HAP-1 (cell line): Measurements from ENCODE around the gene SULT1C3.
"Not testable (repeated sequence)": the region's sequence is repeated elsewhere in the genome, so short reads cannot be mapped to it uniquely, and the experiment has no call there.

ENCODE experiments used
- DNase-seq, 2 experiments: peaks; one replicate each; pipeline ENCODE4 v3.0.0-alpha.2; 2016 to 2020; ENCODE audit warnings: low spot score in 2 of 2
- H3K27me3 ChIP-seq: fragments of 250-450 bp; sonication (Bioruptor Pico); 2 replicates; pipeline ENCODE4 v1.5.1; 2020; ENCODE audit warnings: low read depth, mild to moderate bottlenecking, moderate library complexity
- H3K36me3 ChIP-seq: fragments of 250-450 bp; sonication (Bioruptor Pico); replicated peaks from 2 replicates; pipeline ENCODE4 v1.5.1; 2020; ENCODE audit warnings: mild to moderate bottlenecking
- H3K4me1 ChIP-seq: fragments of 250-450 bp; sonication (Bioruptor Pico); 2 replicates; pipeline ENCODE4 v1.5.1; 2020; ENCODE audit warnings: mild to moderate bottlenecking
- H3K4me3 ChIP-seq: fragments of 250-450 bp; sonication (Bioruptor Pico); 2 replicates; pipeline ENCODE4 v1.5.1; 2020; ENCODE audit warnings: mild to moderate bottlenecking, moderate library complexity
- H3K9me3 ChIP-seq: fragments of 250-450 bp; sonication (Bioruptor Pico); 2 replicates; pipeline ENCODE4 v1.5.1; 2020; ENCODE audit warnings: mild to moderate bottlenecking, moderate library complexity
- in situ Hi-C: fragments of 300-500 bp; cut with MboI; formaldehyde crosslinking; loops from 3 replicates; pipeline ENCODE4 v1.14.3; 2020; ENCODE audit warnings: low sequenced_read_pairs, inconsistent platforms, mixed read lengths

SULT1C3 gene

DNA sequence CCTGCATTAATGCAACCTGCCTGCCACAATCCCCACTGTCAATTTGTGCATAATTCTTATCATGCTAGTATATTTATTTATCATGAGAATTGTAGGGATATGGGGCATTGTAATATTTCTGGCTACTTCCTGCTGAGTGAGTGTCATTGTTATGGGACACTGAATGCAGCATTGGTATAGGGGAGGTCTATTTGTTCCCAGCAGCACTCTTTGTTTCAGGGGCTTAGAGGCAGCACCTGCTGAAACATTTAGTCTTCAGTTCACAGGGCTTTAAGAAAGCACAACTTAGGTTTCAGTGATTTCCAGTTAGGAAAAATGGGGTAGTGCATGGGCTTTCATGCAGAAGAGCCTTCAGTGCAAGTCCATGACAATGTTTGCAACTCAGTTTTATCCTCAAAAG, 23.6 kb downstream of the SULT1C3 start:
- H3K9me3 ChIP-seq = no peaks in the 10 kb centered on the region
- no peaks in the 10 kb centered on the region for H3K4me1 ChIP-seq
- in situ Hi-C loops = no loop called here
- no peak for DNase-seq
- no peaks in the 10 kb centered on the region for H3K27me3 ChIP-seq
- no peaks in the 10 kb centered on the region for H3K36me3 ChIP-seq
- no peak overlapping the region for H3K4me3 ChIP-seq

DNA sequence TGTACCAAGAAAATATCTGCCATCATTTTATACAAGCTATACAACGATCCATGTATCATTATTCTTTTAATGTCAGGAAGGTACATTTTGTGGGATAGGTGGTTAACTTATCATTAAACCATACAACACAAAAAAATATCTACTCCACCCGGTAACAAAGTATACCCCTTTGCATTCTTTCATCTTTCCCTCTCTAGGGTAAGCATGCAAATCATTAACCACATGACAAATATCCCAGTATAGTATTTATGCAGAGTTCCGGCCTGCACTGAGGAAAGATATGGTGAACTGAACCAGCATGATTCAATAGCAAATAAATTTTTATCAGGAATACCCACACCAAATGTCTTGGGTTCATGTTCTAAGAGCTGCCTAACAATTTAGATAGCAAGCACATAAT, 26.4 kb downstream of the SULT1C3 start:
- H3K27me3 ChIP-seq = no peaks in the 10 kb centered on the region
- H3K9me3 ChIP-seq = no peaks in the 10 kb centered on the region

DNA sequence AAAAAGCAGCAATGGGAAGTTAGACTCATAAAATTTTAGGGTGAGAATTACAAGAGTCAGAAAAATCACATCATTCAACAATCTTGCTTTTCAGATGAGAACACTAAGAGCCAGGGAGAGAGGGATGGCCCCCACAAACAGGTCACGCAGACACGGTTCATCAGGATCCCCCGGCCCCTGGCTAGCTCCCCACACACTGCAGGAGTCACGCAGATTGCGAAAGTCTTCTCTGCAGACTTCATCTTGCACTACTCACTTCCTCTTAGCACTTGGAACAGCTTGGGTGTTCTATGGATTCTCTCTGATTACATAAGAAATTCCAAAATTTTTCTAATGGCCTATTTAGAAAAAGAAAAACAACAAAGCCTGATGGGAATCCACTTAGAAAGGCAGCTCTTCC, 27.3 kb downstream of the SULT1C3 start:
- no peaks in the 10 kb centered on the region for H3K36me3 ChIP-seq
- H3K4me1 ChIP-seq = no peaks in the 10 kb centered on the region
- DNase-seq = no peak
- H3K4me3 ChIP-seq = no peak overlapping the region
- H3K27me3 ChIP-seq = no peaks in the 10 kb centered on the region
- in situ Hi-C loops = no loop called here
- no peaks in the 10 kb centered on the region for H3K9me3 ChIP-seq

More for the DNA sequence above, 26.4 kb downstream of the SULT1C3 start:
- H3K36me3 ChIP-seq = no peaks in the 10 kb centered on the region
- H3K4me3 ChIP-seq = no peak overlapping the region
- in situ Hi-C loops = no loop called here
- DNase-seq = no peak
- no peaks in the 10 kb centered on the region for H3K4me1 ChIP-seq

DNA sequence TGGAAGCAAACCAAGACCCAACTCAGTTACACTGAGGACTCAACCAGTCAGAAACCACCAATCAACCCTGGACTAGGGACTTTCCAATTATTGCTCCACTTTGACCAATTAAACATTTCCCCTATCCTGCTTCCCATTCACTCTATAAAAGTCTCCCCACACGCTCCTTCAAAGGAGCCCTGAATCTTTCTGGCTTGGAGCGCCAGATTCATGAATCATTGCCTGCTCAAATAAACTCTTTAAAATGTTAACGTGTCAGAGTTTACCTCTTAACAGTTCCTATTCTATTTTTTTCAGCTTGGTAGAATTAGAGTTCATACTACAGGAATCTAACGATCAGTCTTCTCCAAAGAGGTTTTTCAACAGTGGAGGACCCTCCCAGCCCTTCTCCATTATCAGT, 28.2 kb downstream of the SULT1C3 start:
- no peaks in the 10 kb centered on the region for H3K9me3 ChIP-seq
- no peak for DNase-seq
- in situ Hi-C loops = no loop called here
- H3K36me3 ChIP-seq = no peaks in the 10 kb centered on the region
- no peaks in the 10 kb centered on the region for H3K4me1 ChIP-seq
- no peak overlapping the region for H3K4me3 ChIP-seq
- no peaks in the 10 kb centered on the region for H3K27me3 ChIP-seq

DNA sequence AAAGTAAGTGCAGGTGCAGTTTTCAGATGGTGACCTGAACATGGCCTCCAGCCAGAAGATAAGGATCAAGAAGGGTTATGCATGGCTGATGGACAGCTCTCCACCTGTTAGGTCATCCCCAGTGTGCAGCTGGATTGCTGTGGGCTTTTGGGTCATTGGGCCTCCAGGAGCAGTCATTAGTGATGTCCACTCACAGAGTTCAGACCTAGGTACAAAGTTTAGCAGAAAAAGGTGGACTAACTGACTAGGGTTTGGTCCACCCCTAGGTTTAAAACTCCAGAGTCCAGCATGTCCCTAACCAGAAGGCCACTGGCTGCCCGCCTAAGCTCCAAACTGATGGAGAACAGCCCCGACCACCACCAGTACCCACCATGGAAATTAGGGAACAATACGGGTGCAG, 30.6 kb downstream of the SULT1C3 start:
- no peak overlapping the region for H3K4me3 ChIP-seq
- no peaks in the 10 kb centered on the region for H3K36me3 ChIP-seq
- H3K4me1 ChIP-seq = no peaks in the 10 kb centered on the region
- in situ Hi-C loops = no loop called here
- no peak for DNase-seq
- no peaks in the 10 kb centered on the region for H3K27me3 ChIP-seq
- no peaks in the 10 kb centered on the region for H3K9me3 ChIP-seq

DNA sequence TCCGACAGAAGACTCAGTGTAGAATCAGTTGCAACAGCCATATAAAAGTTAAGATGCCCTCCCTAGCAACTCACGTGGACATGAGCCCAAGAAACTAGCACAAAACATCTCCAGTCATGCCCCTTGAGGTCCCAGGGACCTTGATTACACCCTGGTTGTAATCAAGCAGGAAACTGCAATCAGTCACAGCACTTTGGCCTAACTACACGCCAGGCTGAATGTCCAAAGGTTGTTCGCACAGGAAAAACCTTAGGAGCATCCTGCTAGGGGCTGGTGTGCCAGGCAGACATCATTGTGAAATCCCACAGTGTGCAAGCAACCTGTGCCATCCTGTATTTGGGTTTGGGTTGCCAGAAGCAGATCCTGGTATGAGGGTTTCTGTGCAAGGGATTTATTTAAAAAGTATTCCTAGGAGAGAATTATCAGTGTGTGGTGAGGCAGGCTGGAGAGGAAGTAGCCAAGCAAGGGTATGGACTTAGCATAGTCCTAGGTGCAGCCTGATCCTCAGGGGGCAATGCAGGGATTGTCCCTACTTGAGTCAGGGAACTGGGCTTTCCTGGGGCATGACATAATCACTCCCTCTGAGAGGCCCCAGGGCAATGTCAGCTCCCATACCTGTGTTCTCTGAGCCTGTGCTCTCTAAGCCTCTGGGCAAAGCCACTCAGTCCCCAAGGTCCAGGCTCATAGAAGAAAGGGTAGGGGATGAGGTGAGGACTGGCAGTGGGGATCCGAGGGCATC, 31.2 kb downstream of the SULT1C3 start:
- H3K4me1 ChIP-seq = no peaks in the 10 kb centered on the region
- no peak overlapping the region for H3K4me3 ChIP-seq
- in situ Hi-C loops = no loop called here
- H3K27me3 ChIP-seq = no peaks in the 10 kb centered on the region
- no peaks in the 10 kb centered on the region for H3K36me3 ChIP-seq
- no peak for DNase-seq
- H3K9me3 ChIP-seq = no peaks in the 10 kb centered on the region

DNA sequence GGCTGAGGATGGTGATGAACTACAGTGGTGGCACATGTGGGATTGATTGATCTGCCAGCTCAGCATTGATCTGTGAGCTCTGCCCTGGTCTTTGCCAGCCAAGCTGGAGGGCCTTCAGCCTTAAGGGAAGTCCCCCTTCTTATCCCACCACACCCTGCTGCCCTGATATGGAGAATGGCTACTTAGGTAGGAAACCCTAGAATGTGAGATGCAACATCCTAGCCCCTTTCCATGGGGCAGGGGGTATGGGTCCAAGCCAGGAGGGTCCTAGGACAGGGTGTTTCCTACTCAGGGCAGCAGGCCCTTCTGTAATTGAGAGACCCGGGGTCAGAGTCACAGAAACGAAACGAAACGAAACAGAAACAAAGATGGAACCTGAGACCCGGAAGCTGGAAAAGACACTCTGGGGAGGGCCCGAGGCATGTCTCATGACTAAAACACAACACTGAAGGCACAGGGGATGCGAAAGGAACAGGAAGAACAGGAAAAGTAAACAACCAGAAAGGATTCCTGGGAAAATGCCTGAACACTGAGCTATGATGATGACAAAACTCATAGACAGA, 32.0 kb downstream of the SULT1C3 start:
- in situ Hi-C loops = no loop called here
- Histone ChIP-seq H3K9me3 (no peaks in the 10 kb centered on the region), H3K36me3 (no peaks in the 10 kb centered on the region), H3K4me3 (no peak overlapping the region), H3K27me3 (no peaks in the 10 kb centered on the region), H3K4me1 (no peaks in the 10 kb centered on the region)
- no peak for DNase-seq

DNA sequence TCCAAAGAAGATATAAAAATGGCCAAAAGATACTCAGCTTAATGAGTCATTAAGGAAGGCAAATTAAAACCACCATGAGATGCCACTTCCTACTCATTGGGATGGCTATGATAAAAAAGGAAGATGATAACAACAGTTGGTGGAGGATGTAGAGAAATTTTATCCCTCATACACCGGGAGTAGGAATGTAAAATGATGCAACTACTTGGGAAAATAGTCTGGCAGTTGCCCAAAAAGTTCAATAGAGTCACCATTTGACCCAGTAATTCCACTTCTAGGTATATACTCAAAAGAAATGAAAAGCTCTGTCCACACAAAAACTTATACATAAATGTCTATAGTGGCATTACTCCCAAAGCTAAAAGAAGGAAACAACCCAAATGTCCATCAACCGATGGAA, 38.9 kb downstream of the SULT1C3 start:
- H3K4me1 ChIP-seq = no peaks in the 10 kb centered on the region
- H3K4me3 ChIP-seq = no peak overlapping the region
- H3K9me3 ChIP-seq = no peaks in the 10 kb centered on the region
- no peaks in the 10 kb centered on the region for H3K27me3 ChIP-seq
- no peak for DNase-seq
- in situ Hi-C loops = no loop called here
- no peaks in the 10 kb centered on the region for H3K36me3 ChIP-seq

DNA sequence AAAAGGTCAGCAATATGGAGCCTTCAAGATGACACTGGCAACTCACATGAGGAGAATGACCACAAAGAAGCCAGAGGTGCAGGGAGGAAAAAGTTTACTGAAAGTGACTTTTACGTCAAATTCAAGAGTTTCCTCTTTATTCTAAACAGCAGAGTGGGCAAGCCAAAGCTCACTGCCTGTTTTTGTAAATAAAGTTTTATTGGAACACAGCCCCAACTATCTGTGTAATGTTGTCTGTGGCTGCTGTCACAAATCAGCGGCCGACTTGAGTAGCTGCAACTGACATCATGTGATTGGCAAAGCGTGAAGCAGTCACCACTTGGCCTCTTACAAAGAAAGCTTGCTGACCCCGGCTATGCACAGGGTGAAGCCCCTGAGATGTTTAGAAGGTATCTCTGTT, 39.7 kb downstream of the SULT1C3 start:
- Histone ChIP-seq H3K4me3 (no peak overlapping the region), H3K9me3 (no peaks in the 10 kb centered on the region), H3K4me1 (no peaks in the 10 kb centered on the region), H3K36me3 (no peaks in the 10 kb centered on the region), H3K27me3 (no peaks in the 10 kb centered on the region)
- no peak for DNase-seq
- in situ Hi-C loops = no loop called here

DNA sequence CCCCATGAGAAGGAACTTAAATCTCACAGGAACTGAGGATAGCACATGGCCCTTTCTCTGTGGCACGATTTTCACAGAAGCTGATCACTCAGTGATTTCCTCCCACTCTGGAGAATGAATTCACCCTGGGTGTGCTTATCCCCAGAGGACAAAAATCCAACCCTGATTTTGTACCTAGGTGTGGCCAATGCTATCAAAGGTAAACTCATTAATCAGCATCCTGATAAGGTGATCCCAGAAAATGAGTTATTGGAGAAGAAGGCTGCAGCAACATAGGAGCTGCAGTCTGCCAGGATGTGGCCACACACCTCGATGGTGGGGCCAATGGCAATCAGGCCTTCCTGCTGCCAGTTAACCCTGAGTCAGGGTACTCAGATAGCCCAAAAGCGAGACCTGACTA, 40.7 kb downstream of the SULT1C3 start:
- no peaks in the 10 kb centered on the region for H3K9me3 ChIP-seq
- H3K4me3 ChIP-seq = no peak overlapping the region
- no peaks in the 10 kb centered on the region for H3K4me1 ChIP-seq
- in situ Hi-C loops = no loop called here
- DNase-seq = no peak
- H3K36me3 ChIP-seq = no peaks in the 10 kb centered on the region
- H3K27me3 ChIP-seq = no peaks in the 10 kb centered on the region

DNA sequence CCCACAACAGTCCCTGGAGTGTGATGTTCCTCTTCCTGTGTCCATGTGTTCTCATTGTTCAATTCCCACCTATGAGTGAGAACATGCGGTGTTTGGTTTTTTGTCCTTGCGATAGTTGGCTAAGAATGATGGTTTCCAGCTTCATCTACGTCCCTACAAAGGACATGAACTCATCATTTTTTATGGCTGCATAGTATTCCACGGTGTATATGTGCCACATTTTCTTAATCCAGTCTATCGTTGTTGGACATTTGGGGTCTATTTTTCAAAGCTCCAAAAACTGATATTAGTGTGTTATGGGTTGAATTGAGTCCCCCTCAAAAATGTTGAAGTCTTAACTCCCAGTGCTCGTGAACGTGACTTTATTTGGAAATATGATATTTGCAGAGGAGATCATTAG, 44.8 kb downstream of the SULT1C3 start:
- DNase-seq, H3K36me3 ChIP-seq, H3K4me1 ChIP-seq, in situ Hi-C loops, H3K9me3 ChIP-seq, H3K27me3 ChIP-seq, H3K4me3 ChIP-seq: not testable (repeated sequence)

DNA sequence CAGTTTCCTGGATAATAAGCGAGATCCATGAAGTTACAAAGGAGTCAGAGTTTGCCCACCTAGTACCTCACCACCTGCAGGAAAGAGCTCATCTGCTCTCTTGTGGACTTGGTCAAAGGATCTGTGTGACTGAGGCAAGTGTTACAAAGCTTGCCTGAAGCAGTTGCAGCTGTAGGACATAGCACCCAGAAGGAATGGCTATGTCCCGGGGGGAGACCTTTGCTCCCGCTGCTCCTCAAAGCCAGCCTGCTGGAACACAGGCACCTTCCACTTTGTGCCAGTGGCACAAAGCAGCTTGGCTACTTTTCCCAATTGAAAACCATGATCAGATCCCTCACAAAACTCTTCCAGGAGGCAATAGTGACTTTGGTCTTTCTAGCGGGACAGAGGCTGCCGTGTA, 45.8 kb downstream of the SULT1C3 start:
- in situ Hi-C loops = no loop called here
- no peaks in the 10 kb centered on the region for H3K4me1 ChIP-seq
- H3K4me3 ChIP-seq = no peak overlapping the region
- DNase-seq = no peak
- H3K36me3 ChIP-seq = no peaks in the 10 kb centered on the region
- no peaks in the 10 kb centered on the region for H3K27me3 ChIP-seq
- no peaks in the 10 kb centered on the region for H3K9me3 ChIP-seq

DNA sequence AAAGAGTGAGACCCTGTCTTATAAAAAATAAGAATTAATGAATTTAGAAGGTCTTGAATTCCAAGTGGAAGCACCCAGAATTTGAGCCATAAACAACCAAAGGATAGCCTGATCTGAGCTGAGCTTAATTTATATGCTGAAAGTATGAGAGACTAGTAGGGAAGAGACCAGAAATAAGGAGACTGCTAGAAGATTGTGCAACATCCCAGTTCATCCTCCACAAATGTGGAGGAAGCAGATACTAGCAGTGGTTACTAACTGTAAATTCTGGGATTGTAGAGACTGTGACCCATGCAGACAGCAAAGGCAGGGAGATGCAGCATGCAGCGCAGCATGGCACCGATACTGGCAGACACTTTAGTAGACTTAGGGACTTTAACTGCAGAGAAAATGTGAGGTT, 47.4 kb downstream of the SULT1C3 start:
- in situ Hi-C loops = no loop called here

DNA sequence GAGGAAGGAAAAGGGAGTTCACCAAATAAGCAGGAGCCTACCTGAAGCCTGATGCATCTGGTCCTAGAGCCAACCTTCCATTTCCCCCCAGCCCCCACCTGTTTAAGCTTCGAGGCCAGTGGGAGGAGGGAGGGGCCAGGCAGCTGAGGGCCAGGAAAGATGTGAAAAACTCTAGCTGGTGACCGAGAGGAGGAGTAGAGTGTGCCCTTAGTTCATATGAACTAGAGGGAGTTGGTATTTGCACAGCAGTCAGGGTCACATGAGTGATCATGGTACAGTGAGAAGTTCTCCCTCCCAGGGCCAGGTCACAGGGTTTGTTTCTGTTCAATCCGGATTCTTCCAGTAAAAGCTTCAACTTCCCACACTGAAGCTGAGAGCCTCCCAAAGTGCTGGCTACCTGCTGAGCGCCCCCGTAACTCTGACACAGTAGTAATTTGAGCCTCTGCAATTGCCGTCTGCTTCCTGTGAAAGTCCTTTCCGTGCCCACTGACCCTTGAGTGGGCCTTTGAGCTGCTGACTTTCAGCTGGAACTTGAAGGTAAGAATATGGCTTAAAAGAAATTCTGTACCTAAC, 48.9 kb downstream of the SULT1C3 start, which contains the start of gene SULT1C2:
SULT1C2 (plus strand) TSS at position 362 of the 573 bp plus-strand sequence. CDS start 4,773 bp downstream, outside the sequence.
- no peaks in the 10 kb centered on the region for H3K27me3 ChIP-seq
- H3K4me1 ChIP-seq = no peaks in the 10 kb centered on the region
- in situ Hi-C loops = no loop called here
- H3K4me3 ChIP-seq = no peak within 1 kb of the TSS
- DNase-seq = no peak
- no peaks in the 10 kb centered on the region for H3K9me3 ChIP-seq
- H3K36me3 ChIP-seq = no peaks in the 10 kb centered on the region

More for the DNA sequence above, 47.4 kb downstream of the SULT1C3 start:
- no peaks in the 10 kb centered on the region for H3K36me3 ChIP-seq
- no peaks in the 10 kb centered on the region for H3K9me3 ChIP-seq
- H3K27me3 ChIP-seq = no peaks in the 10 kb centered on the region
- H3K4me3 ChIP-seq = no peak overlapping the region
- DNase-seq = no peak
- H3K4me1 ChIP-seq = no peaks in the 10 kb centered on the region
